HG03175 (cell line): Measurements from ENCODE around the gene APOC4.

Experiments
- ATAC-seq: cut with Tn5 transposase; IDR thresholded peaks from one replicate; pipeline ENCODE4 v1.9.1; 2021; ENCODE audit warnings: mild to moderate bottlenecking, moderate library complexity; ENCODE audit not compliant: unreplicated experiment

The APOC4 gene

GRCh38 chr19:44992336-44993163 lies 50.5 kb downstream of the APOC4 start:
- ATAC-seq, result no peak

GRCh38 chr19:44993526-44993925 lies 51.5 kb downstream of the APOC4 start:
- no peak for ATAC-seq

- ATAC-seq, result no peak
Observed at GRCh38 chr19:44993926-44994537, 52.0 kb downstream of the APOC4 start.
